CD4-positive, alpha-beta memory T cell (primary cell): ENCODE results near the gene P4HA3. TPM values are rescaled to one million over a fixed set of nuclear protein-coding genes. Genes with fewer than 3 reads are reported as not detected.

ENCODE experiments used
- CTCF ChIA-PET: fragments of 350-600 bp; sonication (Branson Sonifier 250); formaldehyde crosslinking; loops from one replicate; lab custom pipeline; 2021; ENCODE audit warnings: inconsistent platforms; ENCODE audit not compliant: partially characterized antibody; lab: Charles Lee
- POLR2A ChIA-PET: fragments of 350-600 bp; sonication (Branson Sonifier 250); formaldehyde crosslinking; loops from one replicate; lab custom pipeline; 2021; ENCODE audit not compliant: partially characterized antibody; lab: Charles Lee
- DNase-seq, 5 donors: peaks; one replicate each; pipeline versions ENCODE4 v3.0.0 to v3.0.0-alpha.2; 2020 to 2022; ENCODE audit warnings: mixed read lengths in 1 of 5
- H3K27ac ChIP-seq: one replicate; pipeline ENCODE4 v1.7.0; 2013; ENCODE audit warnings: low read depth, low read length
- H3K27me3 ChIP-seq: 2 replicates; pipeline ENCODE4 v1.7.0; 2013; ENCODE audit warnings: mild to moderate bottlenecking, low read length, moderate library complexity; ENCODE audit not compliant: insufficient read depth
- H3K36me3 ChIP-seq: 2 replicates; pipeline ENCODE4 v1.7.0; 2013; ENCODE audit warnings: mild to moderate bottlenecking, low read length, moderate library complexity; ENCODE audit not compliant: insufficient read depth
- H3K4me1 ChIP-seq: 2 replicates; pipeline ENCODE4 v1.7.0; 2013; ENCODE audit warnings: mild to moderate bottlenecking, low read length, moderate library complexity; ENCODE audit not compliant: insufficient read depth
- H3K4me3 ChIP-seq, 2 donors: one replicate each; pipeline ENCODE4 v1.7.0; 2013; ENCODE audit warnings: low read length in 2 of 2, mild to moderate bottlenecking in 1 of 2
- H3K9me3 ChIP-seq, 2 donors: one replicate each; pipeline ENCODE4 v1.7.0; 2013; ENCODE audit warnings: low read length in 2 of 2, control low read depth in 1 of 2; ENCODE audit not compliant: control insufficient read depth in 1 of 2
- H3K27ac Mint-ChIP-seq, 7 donors: one replicate each; pipeline ENCODE4 v1.8.0; 2020 to 2021; ENCODE audit warnings: mixed read lengths in 7 of 7, mild to moderate bottlenecking in 6 of 7, inconsistent platforms in 3 of 7, moderate library complexity in 3 of 7
- H3K27me3 Mint-ChIP-seq, 2 donors: one replicate each; pipeline ENCODE4 v1.8.0; 2020 to 2021; ENCODE audit warnings: mixed read lengths in 2 of 2
- H3K36me3 Mint-ChIP-seq, 2 donors: one replicate each; pipeline ENCODE4 v1.8.0; 2020 to 2021; ENCODE audit warnings: mixed read lengths in 2 of 2, inconsistent platforms in 1 of 2, mild to moderate bottlenecking in 1 of 2
- H3K4me1 Mint-ChIP-seq, 4 donors: one replicate each; pipeline ENCODE4 v1.8.0; 2020 to 2021; ENCODE audit warnings: mixed read lengths in 4 of 4, mild to moderate bottlenecking in 1 of 4
- H3K4me3 Mint-ChIP-seq, 8 donors: one replicate each; pipeline ENCODE4 v1.8.0; 2020 to 2021; ENCODE audit warnings: mixed read lengths in 8 of 8, mild to moderate bottlenecking in 7 of 8, moderate library complexity in 6 of 8, inconsistent platforms in 3 of 8
- H3K9me3 Mint-ChIP-seq, 8 donors: one replicate each; pipeline ENCODE4 v1.8.0; 2020 to 2021; ENCODE audit warnings: mixed read lengths in 8 of 8, mild to moderate bottlenecking in 5 of 8, inconsistent platforms in 3 of 8, moderate library complexity in 1 of 8
- intact Hi-C: fragments of 100-400 bp; cut with micrococcal nuclease; formaldehyde crosslinking; loops from one replicate; pipeline ENCODE4 v1.15.1; 2023
- polyA plus RNA-seq, 2 donors: library from polyadenylated mRNA; unstranded; fragments of 300-500 nt; fragmentation: Illumina TruSeq; gene quantifications; one replicate each; pipeline ENCODE4 v1.2.3, GENCODE V29; 2021
- total RNA-seq, 2 experiments: library from RNA; stranded (reverse); gene quantifications; one replicate each; pipeline ENCODE4 v1.2.3, GENCODE V29; 2021

P4HA3 gene
- total and polyA plus RNA-seq, 4 experiments from 2014 or later = not detected

DNA sequence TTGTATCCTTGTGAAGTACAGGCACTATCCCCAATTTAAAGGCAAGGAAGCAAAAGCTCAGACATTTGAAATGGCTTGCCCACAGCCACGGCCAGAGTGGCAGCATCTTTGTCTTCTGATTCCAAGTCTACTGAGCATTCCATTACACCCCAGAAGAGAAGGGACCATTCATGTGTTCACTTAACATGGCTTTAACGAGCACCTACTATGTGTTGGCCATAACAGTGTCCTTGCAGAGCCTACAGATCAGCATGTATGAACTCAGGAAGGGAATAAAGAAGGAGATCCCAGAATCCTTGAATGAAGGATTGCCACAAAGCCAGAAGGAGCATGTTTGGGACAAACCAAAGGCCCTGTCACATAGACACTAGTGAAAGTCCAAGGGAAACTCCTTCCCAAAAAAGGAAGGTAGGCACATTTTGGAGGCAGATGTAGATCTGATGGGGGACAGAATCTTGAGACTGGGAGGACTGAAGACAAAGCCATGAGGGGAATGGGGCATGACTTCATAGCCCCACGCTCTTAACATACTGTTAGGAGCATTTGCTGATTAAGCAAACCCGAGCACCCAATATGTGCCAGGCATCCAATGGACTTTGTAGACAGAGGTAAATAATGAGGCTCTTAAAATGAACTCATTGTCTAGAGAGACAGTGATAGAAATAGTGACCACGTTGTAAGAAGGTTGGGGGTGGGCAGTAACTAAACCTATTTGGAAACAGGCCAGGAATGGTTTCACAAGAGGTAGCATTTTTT is 54.9 kb downstream of the P4HA3 start:
- Mint-ChIP-seq H3K27ac (peak overlapping the region in 2 of 7 donors; percentile 23 to 62), H3K27me3 (no peaks in the 10 kb centered on the region), H3K36me3 (peaks cover 16 to 31% of the 10 kb centered on the region in 2 donors), H3K9me3 (no peaks in the 10 kb centered on the region), H3K4me3 (no peak overlapping the region), H3K4me1 (peaks cover 0 to 7% (median 4%) of the 10 kb centered on the region in 4 donors)
- Histone ChIP-seq H3K27me3 (no peaks in the 10 kb centered on the region), H3K9me3 (no peaks in the 10 kb centered on the region), H3K36me3 (peaks cover 6% of the 10 kb centered on the region), H3K27ac (no peak overlapping the region), H3K4me1 (no peaks in the 10 kb centered on the region), H3K4me3 (no peak overlapping the region)
- DNase-seq = no peak
- intact Hi-C loops = loop anchor here (1.0 to 10.0 kb wide), 4 partner anchors 65 to 292 kb away; no protein-coding TSS in a partner anchor
- CTCF ChIA-PET = interaction anchor here (0.9 to 7.9 kb wide), 16 partner anchors 13 to 386 kb away, joined by 3 to 89 read pairs (median 5); partner anchors contain the start of genes C2CD3 and PPME1
- POLR2A ChIA-PET = interaction anchor here (0.7 to 1.1 kb wide), 3 partner anchors 24 to 237 kb away, joined by 3 to 4 read pairs (median 3); partner anchors contain the start of gene LIPT2

GRCh38 chr11:74255741-74256375 is 55.6 kb downstream of the P4HA3 start:
- Mint-ChIP-seq H3K36me3 (peaks cover 20 to 37% of the 10 kb centered on the region in 2 donors), H3K9me3 (no peaks in the 10 kb centered on the region), H3K27me3 (no peaks in the 10 kb centered on the region), H3K4me1 (peaks cover 0 to 7% (median 4%) of the 10 kb centered on the region in 4 donors), H3K4me3 (no peak overlapping the region), H3K27ac (peak overlapping the region in 2 of 7 donors; percentile 15 to 23)
- peak; percentile 39 to 62 (median 52) for DNase-seq
- Histone ChIP-seq H3K4me3 (no peak overlapping the region), H3K27me3 (no peaks in the 10 kb centered on the region), H3K9me3 (no peaks in the 10 kb centered on the region), H3K4me1 (no peaks in the 10 kb centered on the region), H3K36me3 (peaks cover 11% of the 10 kb centered on the region), H3K27ac (no peak overlapping the region)
- intact Hi-C loops = loop anchor here (1.0 to 10.0 kb wide), 5 partner anchors 24 to 291 kb away; no protein-coding TSS in a partner anchor
- ChIA-PET POLR2A (interaction anchor here (0.7 to 1.1 kb wide), 3 partner anchors 24 to 237 kb away, joined by 3 to 4 read pairs (median 3); partner anchors contain the start of gene LIPT2), CTCF (interaction anchor here (0.7 to 7.9 kb wide), 25 partner anchors 9 to 386 kb away, joined by 3 to 89 read pairs (median 4); partner anchors contain the start of genes C2CD3 and PPME1)

- H3K9me3 ChIP-seq = no peaks in the 10 kb centered on the region
- H3K27me3 Mint-ChIP-seq = no peaks in the 10 kb centered on the region
- no peaks in the 10 kb centered on the region for H3K27me3 ChIP-seq
- H3K36me3 ChIP-seq = peaks cover 17% of the 10 kb centered on the region
- ChIA-PET CTCF (interaction anchor here (0.9 to 7.9 kb wide), 2 partner anchors 21 to 198 kb away, joined by 3 to 89 read pairs; no protein-coding TSS in a partner anchor), POLR2A (no interaction called here)
- H3K9me3 Mint-ChIP-seq = no peaks in the 10 kb centered on the region
- DNase-seq = no peak
- H3K4me1 Mint-ChIP-seq = peaks cover 0 to 7% (median 4%) of the 10 kb centered on the region in 4 donors
- no peak overlapping the region for H3K4me3 ChIP-seq
- intact Hi-C loops = loop anchor here (10.0 kb wide), 1 partner anchor 289 kb away; no protein-coding TSS in a partner anchor
- H3K27ac ChIP-seq = no peak overlapping the region
- H3K4me1 ChIP-seq = no peaks in the 10 kb centered on the region
- no peak overlapping the region for H3K4me3 Mint-ChIP-seq
- peak overlapping the region in 1 of 7 donors; percentile 52 for H3K27ac Mint-ChIP-seq
- H3K36me3 Mint-ChIP-seq = peaks cover 21 to 55% of the 10 kb centered on the region in 2 donors
Measured at GRCh38 chr11:74253361-74253760, 58.1 kb downstream of the P4HA3 start.

DNA sequence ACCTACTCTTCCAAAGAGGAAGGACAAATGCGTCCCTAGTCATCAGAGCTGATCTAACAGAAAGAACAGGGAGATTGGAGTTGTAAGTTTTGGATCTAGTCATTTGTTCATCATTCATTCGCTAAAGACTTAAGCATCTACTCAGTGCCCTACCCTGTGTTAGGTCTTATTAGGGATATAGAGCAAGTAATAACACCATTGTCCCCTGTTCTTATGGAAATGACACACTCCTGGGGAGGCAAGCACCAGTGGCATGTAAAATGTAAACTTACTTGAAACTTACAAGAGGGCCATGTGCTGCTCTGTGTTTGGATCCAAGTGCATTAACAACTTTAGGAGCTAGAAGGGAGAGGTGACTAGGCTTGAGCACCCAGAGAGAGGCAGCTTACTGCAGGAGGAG is 61.9 kb downstream of the P4HA3 start:
- POLR2A ChIA-PET = no interaction called here

DNA sequence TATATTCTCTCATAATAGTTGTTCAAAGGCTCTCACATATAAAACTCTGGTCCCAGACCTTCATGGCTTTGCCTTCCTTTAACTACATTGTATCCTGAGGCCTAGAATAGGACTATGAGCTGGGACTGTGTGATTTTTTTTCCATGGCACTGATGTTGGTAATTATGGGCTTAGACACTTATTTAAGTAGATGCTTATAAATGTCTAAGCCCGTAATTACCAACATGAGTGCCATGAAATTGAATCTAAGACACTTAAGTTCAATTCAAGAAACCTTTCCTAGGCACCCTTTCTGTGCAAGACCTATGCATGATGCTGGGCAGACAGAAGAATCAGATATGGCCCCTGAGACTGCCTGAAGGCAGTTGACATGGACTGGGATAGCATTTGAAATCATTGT is 63.0 kb downstream of the P4HA3 start:
- no peaks in the 10 kb centered on the region for H3K27me3 Mint-ChIP-seq
- no peaks in the 10 kb centered on the region for H3K9me3 Mint-ChIP-seq
- ChIA-PET POLR2A (no interaction called here), CTCF (no interaction called here)
- Histone ChIP-seq H3K4me3 (no peak overlapping the region), H3K27ac (no peak overlapping the region), H3K36me3 (peaks cover 14% of the 10 kb centered on the region), H3K9me3 (no peaks in the 10 kb centered on the region), H3K4me1 (no peaks in the 10 kb centered on the region), H3K27me3 (no peaks in the 10 kb centered on the region)
- H3K36me3 Mint-ChIP-seq = peaks cover 32 to 65% of the 10 kb centered on the region in 2 donors
- peak overlapping the region in 2 of 7 donors; percentile 22 to 67 for H3K27ac Mint-ChIP-seq
- DNase-seq = no peak
- no peaks in the 10 kb centered on the region for H3K4me1 Mint-ChIP-seq
- intact Hi-C loops = no loop called here
- H3K4me3 Mint-ChIP-seq = no peak overlapping the region

More for the DNA sequence above, 61.9 kb downstream of the P4HA3 start:
- H3K4me3 ChIP-seq = no peak overlapping the region
- no peaks in the 10 kb centered on the region for H3K9me3 ChIP-seq
- no peaks in the 10 kb centered on the region for H3K9me3 Mint-ChIP-seq
- no peaks in the 10 kb centered on the region for H3K4me1 ChIP-seq
- no peak overlapping the region for H3K4me3 Mint-ChIP-seq
- intact Hi-C loops = no loop called here
- H3K27me3 ChIP-seq = no peaks in the 10 kb centered on the region
- H3K36me3 ChIP-seq = peaks cover 17% of the 10 kb centered on the region
- H3K4me1 Mint-ChIP-seq = no peaks in the 10 kb centered on the region
- H3K27ac ChIP-seq = no peak overlapping the region
- peak overlapping the region in 2 of 7 donors; percentile 5 to 16 for H3K27ac Mint-ChIP-seq
- DNase-seq = no peak
- CTCF ChIA-PET = interaction anchor here (7.9 kb wide), 1 partner anchor 201 kb away, joined by 89 read pairs; no protein-coding TSS in a partner anchor
- no peaks in the 10 kb centered on the region for H3K27me3 Mint-ChIP-seq
- H3K36me3 Mint-ChIP-seq = peaks cover 32 to 65% of the 10 kb centered on the region in 2 donors

GRCh38 chr11:74238243-74238642 is 73.2 kb downstream of the P4HA3 start:
- Histone ChIP-seq H3K4me3 (no peak overlapping the region), H3K36me3 (peaks cover 14% of the 10 kb centered on the region), H3K4me1 (peaks cover 8% of the 10 kb centered on the region), H3K9me3 (no peaks in the 10 kb centered on the region), H3K27ac (no peak overlapping the region), H3K27me3 (no peaks in the 10 kb centered on the region)
- H3K27me3 Mint-ChIP-seq = no peaks in the 10 kb centered on the region
- intact Hi-C loops = no loop called here
- no peaks in the 10 kb centered on the region for H3K9me3 Mint-ChIP-seq
- CTCF ChIA-PET = interaction anchor here (1.1 kb wide), 1 partner anchor 17 kb away, joined by 6 read pairs; no protein-coding TSS in a partner anchor
- peaks cover 41% of the 10 kb centered on the region in 2 donors for H3K36me3 Mint-ChIP-seq
- POLR2A ChIA-PET = no interaction called here
- peaks cover 0 to 2% (median 1%) of the 10 kb centered on the region in 4 donors for H3K4me1 Mint-ChIP-seq
- no peak overlapping the region for H3K4me3 Mint-ChIP-seq
- H3K27ac Mint-ChIP-seq = no peak overlapping the region
- no peak for DNase-seq
